Measurements from ENCODE around the gene RBM10. TPM values are rescaled to one million over a fixed set of nuclear protein-coding genes. Genes with fewer than 3 reads are reported as not detected.

The RBM10 gene
- total RNA-seq, 1 donor from 2014 or later: 74.6 TPM

- no peaks in the 10 kb centered on the region for H3K4me1 Mint-ChIP-seq (ENCODE audit: low read depth, unreplicated experiment)
These were observed 33.3 kb downstream of the RBM10 start for GRCh38 chrX:47178337-47178736.

GRCh38 chrX:47179221-47179927, 34.4 kb downstream of the RBM10 start:
- no peak for TF ChIP-seq CTCF (IDR thresholded peaks at IDR 0.05; ENCODE audit: partially characterized antibody, unreplicated experiment)
- Mint-ChIP-seq H3K27ac (ENCODE audit: unreplicated experiment) (no peak overlapping the region), H3K4me3 (ENCODE audit: unreplicated experiment) (no peak overlapping the region), H3K4me1 (ENCODE audit: low read depth, unreplicated experiment) (no peaks in the 10 kb centered on the region), H3K36me3 (ENCODE audit: unreplicated experiment) (no peaks in the 10 kb centered on the region), H3K27me3 (ENCODE audit: unreplicated experiment) (peaks cover 5% of the 10 kb centered on the region), H3K9me3 (ENCODE audit: unreplicated experiment) (peaks cover 1% of the 10 kb centered on the region)
- DNase-seq: no peak

More at GRCh38 chrX:47178337-47178736, 33.3 kb downstream of the RBM10 start:
- Mint-ChIP-seq H3K27me3 (ENCODE audit: unreplicated experiment) (peaks cover 5% of the 10 kb centered on the region), H3K9me3 (ENCODE audit: unreplicated experiment) (peaks cover 1% of the 10 kb centered on the region), H3K27ac (ENCODE audit: unreplicated experiment) (no peak overlapping the region), H3K36me3 (ENCODE audit: unreplicated experiment) (no peaks in the 10 kb centered on the region), H3K4me3 (ENCODE audit: unreplicated experiment) (no peak overlapping the region)
- DNase-seq: no peak
- no peak for TF ChIP-seq CTCF (IDR thresholded peaks at IDR 0.05; ENCODE audit: partially characterized antibody, unreplicated experiment)

GRCh38 chrX:47179928-47180255, 34.9 kb downstream of the RBM10 start:
- Mint-ChIP-seq H3K4me1 (ENCODE audit: low read depth, unreplicated experiment) (no peaks in the 10 kb centered on the region), H3K9me3 (ENCODE audit: unreplicated experiment) (peaks cover 1% of the 10 kb centered on the region), H3K27ac (ENCODE audit: unreplicated experiment) (no peak overlapping the region), H3K36me3 (ENCODE audit: unreplicated experiment) (no peaks in the 10 kb centered on the region), H3K4me3 (ENCODE audit: unreplicated experiment) (no peak overlapping the region), H3K27me3 (ENCODE audit: unreplicated experiment) (peaks cover 7% of the 10 kb centered on the region)
- TF ChIP-seq CTCF (IDR thresholded peaks at IDR 0.05; ENCODE audit: partially characterized antibody, unreplicated experiment): no peak
- no peak for DNase-seq

GRCh38 chrX:47180346-47180745, 35.3 kb downstream of the RBM10 start:
- TF ChIP-seq CTCF (IDR thresholded peaks at IDR 0.05; ENCODE audit: partially characterized antibody, unreplicated experiment): no peak
- Mint-ChIP-seq H3K27me3 (ENCODE audit: unreplicated experiment) (peaks cover 7% of the 10 kb centered on the region), H3K4me1 (ENCODE audit: low read depth, unreplicated experiment) (no peaks in the 10 kb centered on the region), H3K4me3 (ENCODE audit: unreplicated experiment) (no peak overlapping the region), H3K36me3 (ENCODE audit: unreplicated experiment) (no peaks in the 10 kb centered on the region), H3K9me3 (ENCODE audit: unreplicated experiment) (peaks cover 1% of the 10 kb centered on the region), H3K27ac (ENCODE audit: unreplicated experiment) (no peak overlapping the region)
- DNase-seq: no peak

- Mint-ChIP-seq H3K4me3 (ENCODE audit: unreplicated experiment) (no peak overlapping the region), H3K27me3 (ENCODE audit: unreplicated experiment) (peaks cover 10% of the 10 kb centered on the region), H3K27ac (ENCODE audit: unreplicated experiment) (no peak overlapping the region), H3K9me3 (ENCODE audit: unreplicated experiment) (peaks cover 1% of the 10 kb centered on the region), H3K4me1 (ENCODE audit: low read depth, unreplicated experiment) (no peaks in the 10 kb centered on the region), H3K36me3 (ENCODE audit: unreplicated experiment) (no peaks in the 10 kb centered on the region)
- no peak for TF ChIP-seq CTCF (IDR thresholded peaks at IDR 0.05; ENCODE audit: partially characterized antibody, unreplicated experiment)
- no peak for DNase-seq
These were observed 36.3 kb downstream of the RBM10 start for GRCh38 chrX:47181301-47181700.

Measured in glutamatergic neuron (in vitro differentiated cells).